ENCODE results near the gene FDPS.
"Not testable (repeated sequence)": the region's sequence is repeated elsewhere in the genome, so short reads cannot be mapped to it uniquely, and the experiment has no call there.

The FDPS gene

GRCh38 chr1:155287987-155288543 lies 20.6 kb upstream of the FDPS start:
- Histone ChIP-seq H3K27ac (no peak overlapping the region), H3K4me1 (ENCODE audit: control insufficient read depth in 1 of 2, insufficient read depth in 1 of 2, low read depth in 1 of 2, low read length in 1 of 2) (no peaks in the 10 kb centered on the region), H3K27me3 (peaks cover 31% of the 10 kb centered on the region), H3K36me3 (no peaks in the 10 kb centered on the region), H3K9me3 (no peaks in the 10 kb centered on the region), H3K4me3 (ENCODE audit: low read depth in 1 of 2, low read length in 1 of 2) (no peak overlapping the region)
- no peak for TF ChIP-seq CTCF (IDR thresholded peaks at IDR 0.05)

GRCh38 chr1:155291006-155291405 lies 17.7 kb upstream of the FDPS start:
- H3K9me3 ChIP-seq; H3K4me1 ChIP-seq (ENCODE audit: control insufficient read depth in 1 of 2, insufficient read depth in 1 of 2, low read depth in 1 of 2, low read length in 1 of 2); H3K4me3 ChIP-seq (ENCODE audit: low read depth in 1 of 2, low read length in 1 of 2); H3K27ac ChIP-seq; H3K36me3 ChIP-seq: not testable (repeated sequence)
- H3K27me3 ChIP-seq = peaks cover 60% of the 10 kb centered on the region

- H3K4me1 ChIP-seq (ENCODE audit: control insufficient read depth in 1 of 2, insufficient read depth in 1 of 2, low read depth in 1 of 2, low read length in 1 of 2) = no peaks in the 10 kb centered on the region
- no peaks in the 10 kb centered on the region for H3K9me3 ChIP-seq
- H3K27ac ChIP-seq = no peak overlapping the region
- TF ChIP-seq CTCF (IDR thresholded peaks at IDR 0.05) = no peak
- no peak overlapping the region for H3K4me3 ChIP-seq (ENCODE audit: low read depth in 1 of 2, low read length in 1 of 2)
- H3K36me3 ChIP-seq = no peaks in the 10 kb centered on the region
- H3K27me3 ChIP-seq = peaks cover 77% of the 10 kb centered on the region
These were observed 15.4 kb upstream of the FDPS start for GRCh38 chr1:155293086-155293749.

- peaks cover 77% of the 10 kb centered on the region for H3K27me3 ChIP-seq
- no peaks in the 10 kb centered on the region for H3K4me1 ChIP-seq (ENCODE audit: control insufficient read depth in 1 of 2, insufficient read depth in 1 of 2, low read depth in 1 of 2, low read length in 1 of 2)
- no peak overlapping the region for H3K4me3 ChIP-seq (ENCODE audit: low read depth in 1 of 2, low read length in 1 of 2)
- H3K9me3 ChIP-seq = no peaks in the 10 kb centered on the region
- TF ChIP-seq CTCF (IDR thresholded peaks at IDR 0.05) = no peak
- no peaks in the 10 kb centered on the region for H3K36me3 ChIP-seq
- no peak overlapping the region for H3K27ac ChIP-seq
These were observed 14.0 kb upstream of the FDPS start for GRCh38 chr1:155294520-155295182.

GRCh38 chr1:155295183-155295941 lies 13.3 kb upstream of the FDPS start:
- no peaks in the 10 kb centered on the region for H3K4me1 ChIP-seq (ENCODE audit: control insufficient read depth in 1 of 2, insufficient read depth in 1 of 2, low read depth in 1 of 2, low read length in 1 of 2)
- no peaks in the 10 kb centered on the region for H3K36me3 ChIP-seq
- no peak overlapping the region for H3K4me3 ChIP-seq (ENCODE audit: low read depth in 1 of 2, low read length in 1 of 2)
- no peak overlapping the region for H3K27ac ChIP-seq
- H3K9me3 ChIP-seq = no peaks in the 10 kb centered on the region
- peaks cover 70% of the 10 kb centered on the region for H3K27me3 ChIP-seq
- TF ChIP-seq CTCF (IDR thresholded peaks at IDR 0.05) = no peak

GRCh38 chr1:155295942-155296267 lies 12.8 kb upstream of the FDPS start:
- Histone ChIP-seq H3K36me3 (no peaks in the 10 kb centered on the region), H3K27me3 (peaks cover 67% of the 10 kb centered on the region), H3K4me1 (ENCODE audit: control insufficient read depth in 1 of 2, insufficient read depth in 1 of 2, low read depth in 1 of 2, low read length in 1 of 2) (no peaks in the 10 kb centered on the region), H3K9me3 (no peaks in the 10 kb centered on the region), H3K27ac (no peak overlapping the region), H3K4me3 (ENCODE audit: low read depth in 1 of 2, low read length in 1 of 2) (no peak overlapping the region)
- no peak for TF ChIP-seq CTCF (IDR thresholded peaks at IDR 0.05)

All from neutrophil (primary cell).